ENCODE measurements around the gene LCNL1. TPM values are rescaled to one million over a fixed set of nuclear protein-coding genes. Genes with fewer than 3 reads are reported as not detected.

Gene LCNL1
- total and polyA plus RNA-seq, 2 of the 13 experiments (the other 11 are each of a cell fraction or from before 2014, with no cell fraction given), result not detected

GRCh38 chr9:136949817-136950655 is 32.8 kb upstream of the LCNL1 start (continued):
- TF ChIP-seq ZSCAN9 (CRISPR knock-in tag; IDR thresholded peaks at IDR 0.05; ENCODE audit: borderline replicate concordance), result no peak; the same call in 1 of the 2 replicates
- TF ChIP-seq BATF2 (CRISPR knock-in tag; IDR thresholded peaks at IDR 0.05), result peak; percentile 58; the same call in 1 of the 2 replicates
- peak; percentile 59 for TF ChIP-seq ZNF770 (CRISPR knock-in tag; IDR thresholded peaks at IDR 0.05)
- TF ChIP-seq BCLAF1 (IDR thresholded peaks at IDR 0.05), result no peak
- TF ChIP-seq THAP9 (CRISPR knock-in tag; IDR thresholded peaks at IDR 0.05; ENCODE audit: borderline replicate concordance), result peak; percentile 73
- TF ChIP-seq SAP130 (CRISPR knock-in tag; IDR thresholded peaks at IDR 0.05; ENCODE audit: low read depth), result peak; percentile 84; the same call in 1 of the 2 replicates
- TF ChIP-seq HMG20A (CRISPR knock-in tag; IDR thresholded peaks at IDR 0.05; ENCODE audit: borderline replicate concordance), result no peak; the same call in 1 of the 2 replicates
- peak; percentile 29; the same call in 1 of the 2 replicates for TF ChIP-seq NCOA2 (CRISPR knock-in tag; IDR thresholded peaks at IDR 0.05)
- TF ChIP-seq HNF4A (CRISPR knock-in tag; IDR thresholded peaks at IDR 0.05), result no peak
- TF ChIP-seq STAT6 (CRISPR knock-in tag; IDR thresholded peaks at IDR 0.05; ENCODE audit: borderline replicate concordance), result no peak; the same call in 1 of the 2 replicates
- no peak for TF ChIP-seq SNRNP70 (IDR thresholded peaks at IDR 0.05; ENCODE audit: low read depth, low read length)
- peak; percentile 67 for TF ChIP-seq MXD4 (CRISPR knock-in tag; IDR thresholded peaks at IDR 0.05)
- peak; percentile 55; the same call in 1 of the 2 replicates for TF ChIP-seq WIZ (CRISPR knock-in tag; IDR thresholded peaks at IDR 0.05)
- TF ChIP-seq PRPF4 (IDR thresholded peaks at IDR 0.05; ENCODE audit: low read depth, low read length, poor library complexity, severe bottlenecking), result no peak
- no peak; the same call in 1 of the 2 replicates for TF ChIP-seq NR0B2 (CRISPR knock-in tag; IDR thresholded peaks at IDR 0.05)
